Activated CD4-positive, alpha-beta memory T cell treated with anti-CD3 and anti-CD28 coated beads, Interleukin-2, amount 10 ng/mL, durations not matched to agents 7 days and 5 days (primary cell): Measurements from ENCODE around the gene BEX2. TPM values are rescaled to one million over a fixed set of nuclear protein-coding genes. Genes with fewer than 3 reads are reported as not detected.
"Not testable (repeated sequence)": the region's sequence is repeated elsewhere in the genome, so short reads cannot be mapped to it uniquely, and the experiment has no call there.

Experiments used
- CTCF ChIA-PET: fragments of 350-600 bp; sonication (Branson Sonifier 250); formaldehyde crosslinking; loops from one replicate; lab custom pipeline; 2021; ENCODE audit warnings: antibody characterized with exemption, inconsistent platforms; lab: Charles Lee
- POLR2A ChIA-PET: fragments of 350-600 bp; sonication (Branson Sonifier 250); formaldehyde crosslinking; loops from one replicate; lab custom pipeline; 2021; ENCODE audit warnings: antibody characterized with exemption; lab: Charles Lee
- DNase-seq: peaks from one replicate; pipeline ENCODE4 v3.0.0-alpha.2; 2020
- H3K27ac Mint-ChIP-seq: one replicate; pipeline ENCODE4 v1.8.0; 2021; ENCODE audit warnings: mild to moderate bottlenecking, mixed read lengths
- H3K27me3 Mint-ChIP-seq: one replicate; pipeline ENCODE4 v1.8.0; 2021; ENCODE audit warnings: mixed read lengths
- H3K36me3 Mint-ChIP-seq: one replicate; pipeline ENCODE4 v1.8.0; 2021; ENCODE audit warnings: low read depth, mixed read lengths
- H3K4me1 Mint-ChIP-seq: one replicate; pipeline ENCODE4 v1.8.0; 2021; ENCODE audit warnings: mixed read lengths
- H3K4me3 Mint-ChIP-seq: one replicate; pipeline ENCODE4 v1.8.0; 2021; ENCODE audit warnings: mild to moderate bottlenecking, mixed read lengths
- H3K9me3 Mint-ChIP-seq: one replicate; pipeline ENCODE4 v1.8.0; 2021; ENCODE audit warnings: mixed read lengths
- total RNA-seq, 2 experiments: library from RNA; stranded (reverse); gene quantifications; one replicate each; pipeline ENCODE4 v1.2.3, GENCODE V29; 2021

The BEX2 gene
- total RNA-seq, 2 experiments from 2014 or later = 8.1 to 9.3 TPM

DNA sequence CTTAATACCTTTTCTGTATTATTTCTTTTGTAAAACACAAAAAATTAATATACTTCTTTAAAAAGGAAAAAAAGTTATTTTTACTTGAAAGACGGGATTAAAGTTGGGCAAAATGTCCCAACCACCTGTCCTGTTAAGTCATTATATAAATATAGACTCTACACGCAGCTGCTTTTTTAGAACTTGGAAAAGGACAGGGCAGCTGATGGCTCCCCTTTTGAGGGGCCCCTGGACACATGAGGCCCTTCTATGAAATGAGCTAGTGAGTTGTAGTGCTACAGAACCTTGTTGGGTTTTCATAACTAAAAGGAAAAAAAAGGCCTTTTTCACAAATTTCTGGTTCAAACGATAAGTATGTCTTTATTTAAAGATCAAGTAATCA is 600 bp upstream of the BEX2 start:
- H3K4me1 Mint-ChIP-seq = peaks cover 4% of the 10 kb centered on the region
- no peak overlapping the region for H3K27ac Mint-ChIP-seq
- CTCF ChIA-PET = interaction anchor here (1.4 kb wide), 1 partner anchor 31 kb away, joined by 3 read pairs; no protein-coding TSS in a partner anchor
- no peak for DNase-seq
- H3K27me3 Mint-ChIP-seq = no peaks in the 10 kb centered on the region
- H3K36me3 Mint-ChIP-seq = no peaks in the 10 kb centered on the region
- no peaks in the 10 kb centered on the region for H3K9me3 Mint-ChIP-seq
- peak overlapping the region; percentile 65 for H3K4me3 Mint-ChIP-seq
- POLR2A ChIA-PET = interaction anchor here (0.8 kb wide), 1 partner anchor 153 kb away, joined by 3 read pairs; no protein-coding TSS in a partner anchor

DNA sequence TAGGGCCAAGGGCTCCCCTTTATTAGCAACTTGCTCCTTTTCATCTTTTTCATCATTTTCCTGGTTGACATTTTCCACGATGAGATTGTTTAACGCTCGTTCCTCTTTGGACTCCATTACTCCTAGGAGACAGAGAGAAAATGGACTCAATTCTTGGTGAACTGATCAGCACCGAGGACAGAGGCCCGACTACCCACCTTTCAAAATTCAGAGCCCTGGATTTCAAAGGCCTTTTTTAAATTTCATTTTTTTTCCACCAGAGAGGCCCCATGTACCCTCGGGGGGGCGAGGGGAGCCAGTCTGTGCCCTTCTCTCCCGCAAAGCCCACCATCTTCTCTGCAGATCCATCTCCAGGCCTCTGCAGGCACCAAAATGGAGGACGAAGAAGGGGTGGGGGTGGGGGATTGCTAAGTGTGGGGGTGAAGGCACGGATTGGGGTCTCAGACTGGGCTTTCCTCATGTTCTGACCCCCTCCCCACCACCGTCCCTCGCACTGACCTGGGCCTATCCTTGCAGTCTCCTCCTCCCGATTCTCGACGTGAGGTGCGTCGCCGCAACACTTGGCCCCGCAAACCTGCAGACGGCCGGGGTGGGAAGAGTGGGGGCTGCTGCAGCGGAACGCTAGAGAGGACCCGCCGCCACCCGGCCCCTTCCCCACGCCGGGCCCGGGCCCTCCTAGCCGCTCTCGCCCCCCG is 783 bp downstream of the BEX2 start:
- no peaks in the 10 kb centered on the region for H3K27me3 Mint-ChIP-seq
- CTCF ChIA-PET = no interaction called here
- no peaks in the 10 kb centered on the region for H3K9me3 Mint-ChIP-seq
- H3K4me3 Mint-ChIP-seq = peak overlapping the region; percentile 35
- no peaks in the 10 kb centered on the region for H3K36me3 Mint-ChIP-seq
- POLR2A ChIA-PET = no interaction called here
- DNase-seq = no peak
- H3K27ac Mint-ChIP-seq = no peak overlapping the region
- H3K4me1 Mint-ChIP-seq = peaks cover 4% of the 10 kb centered on the region

DNA sequence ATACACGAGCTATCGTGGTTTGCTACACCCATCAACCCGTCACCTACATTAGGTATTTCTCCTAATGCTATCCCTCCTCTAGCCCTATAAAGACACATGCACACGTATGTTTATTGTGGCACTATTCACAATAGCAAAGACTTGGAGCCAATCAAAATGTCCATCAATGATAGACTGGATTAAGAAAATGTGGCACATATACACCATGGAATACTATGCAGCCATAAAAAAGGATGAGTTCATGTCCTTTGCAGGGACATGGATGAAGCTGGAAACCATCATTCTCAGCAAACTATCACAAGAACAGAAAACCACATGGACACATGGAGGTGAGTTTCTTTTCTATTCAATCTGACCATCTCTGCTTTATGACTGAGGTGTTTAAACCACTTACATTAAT is 5.1 kb downstream of the BEX2 start:
- H3K27me3 Mint-ChIP-seq, DNase-seq, CTCF ChIA-PET, H3K4me3 Mint-ChIP-seq, H3K36me3 Mint-ChIP-seq, H3K9me3 Mint-ChIP-seq, H3K4me1 Mint-ChIP-seq, H3K27ac Mint-ChIP-seq, POLR2A ChIA-PET: not testable (repeated sequence)

DNA sequence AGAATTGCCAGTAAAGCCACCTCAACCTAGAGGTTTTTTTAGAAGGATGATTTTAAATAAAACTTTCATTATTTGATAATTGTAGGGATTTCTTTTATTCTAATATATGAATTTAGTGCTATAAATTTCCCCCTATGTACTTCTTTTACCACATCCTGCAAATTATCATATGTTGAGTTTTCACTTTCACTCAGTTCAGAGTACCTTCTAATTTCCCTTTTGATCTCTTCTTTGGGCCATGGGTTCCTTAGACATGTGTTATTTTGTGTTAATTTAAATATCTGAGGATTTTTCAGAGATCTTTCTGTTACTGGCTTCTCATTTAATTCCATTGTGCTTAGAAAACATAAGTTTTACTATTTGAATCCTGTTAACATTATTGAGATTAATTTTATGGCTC is 6.1 kb downstream of the BEX2 start:
- no peaks in the 10 kb centered on the region for H3K27me3 Mint-ChIP-seq
- H3K4me1 Mint-ChIP-seq = no peaks in the 10 kb centered on the region
- H3K36me3 Mint-ChIP-seq = no peaks in the 10 kb centered on the region
- no peak for DNase-seq
- POLR2A ChIA-PET = no interaction called here
- no peak overlapping the region for H3K27ac Mint-ChIP-seq
- H3K9me3 Mint-ChIP-seq = no peaks in the 10 kb centered on the region
- H3K4me3 Mint-ChIP-seq = no peak overlapping the region
- CTCF ChIA-PET = no interaction called here

DNA sequence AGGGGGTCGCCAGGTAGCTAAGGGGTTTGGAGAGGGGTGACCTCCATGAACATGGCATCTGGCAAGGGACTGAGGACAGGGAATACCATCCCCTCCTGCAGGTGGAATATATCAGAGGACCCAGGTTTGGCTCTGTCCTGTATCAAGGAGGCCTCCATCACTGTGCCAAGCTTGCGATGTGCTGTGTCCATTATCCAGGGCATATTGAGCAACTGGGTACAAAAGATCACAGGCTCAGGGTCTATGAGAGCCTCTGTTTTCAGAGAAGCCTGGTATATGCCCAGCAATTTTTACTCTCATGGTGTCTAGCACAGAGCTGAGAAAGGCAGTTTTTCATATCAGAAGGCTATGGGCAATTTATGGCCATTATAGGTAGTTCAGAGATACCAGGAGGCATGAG is 17.7 kb downstream of the BEX2 start:
- Mint-ChIP-seq H3K4me1 (no peaks in the 10 kb centered on the region), H3K27ac (no peak overlapping the region), H3K4me3 (no peak overlapping the region), H3K27me3 (peaks cover 6% of the 10 kb centered on the region), H3K36me3 (no peaks in the 10 kb centered on the region), H3K9me3 (no peaks in the 10 kb centered on the region)
- POLR2A ChIA-PET = no interaction called here
- CTCF ChIA-PET = no interaction called here
- DNase-seq = no peak

DNA sequence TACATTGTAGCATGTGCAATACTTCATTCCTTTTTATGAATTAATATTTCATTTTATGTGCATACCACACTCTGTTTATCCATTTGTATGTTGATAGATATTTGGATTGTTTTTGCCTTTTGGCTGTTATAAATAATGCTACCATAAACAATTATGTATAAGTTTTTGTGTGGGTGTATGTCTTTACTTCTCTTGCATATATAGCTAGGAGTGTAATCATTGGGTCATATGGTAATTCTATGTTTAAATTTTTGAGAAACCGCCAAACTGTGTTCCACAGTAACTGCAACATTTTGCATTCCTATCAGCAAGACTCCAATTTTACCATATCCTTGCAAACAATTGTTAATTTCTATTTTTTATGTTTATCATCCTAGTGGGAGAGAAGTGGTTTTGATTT is 31.2 kb downstream of the BEX2 start:
- Mint-ChIP-seq H3K27me3 (peaks cover 33% of the 10 kb centered on the region), H3K36me3 (no peaks in the 10 kb centered on the region), H3K4me3 (no peak overlapping the region), H3K4me1 (peaks cover 4% of the 10 kb centered on the region), H3K27ac (no peak overlapping the region), H3K9me3 (no peaks in the 10 kb centered on the region)
- no peak for DNase-seq
- ChIA-PET CTCF (no interaction called here), POLR2A (no interaction called here)

DNA sequence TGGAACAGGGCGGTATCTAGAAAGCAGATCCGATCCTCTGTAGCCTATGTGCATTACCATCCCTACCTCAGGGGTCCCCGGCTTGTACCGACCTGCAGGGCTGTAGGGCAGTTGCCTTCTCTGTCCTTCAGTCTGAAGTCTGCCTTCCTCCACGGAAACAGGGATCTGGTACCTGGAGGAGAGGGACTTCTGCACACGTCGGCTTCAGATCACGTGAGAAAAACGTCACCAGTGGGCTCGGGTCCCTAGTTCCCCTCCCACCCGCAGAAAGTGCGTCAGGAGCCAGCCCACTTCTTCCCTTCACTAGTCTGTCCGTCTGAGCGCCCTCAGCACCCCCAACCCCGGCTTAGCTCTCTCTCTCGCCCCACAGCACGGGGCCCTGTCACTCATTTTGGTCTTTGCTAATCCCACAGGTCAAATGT is 34.2 kb downstream of the BEX2 start, which contains the start of gene TCEAL5:
Gene TCEAL5 (minus strand): TSS at position 170 of the 422 bp plus-strand sequence. CDS start 2,187 bp downstream, outside the sequence.
- no peak for DNase-seq
- peaks cover 4% of the 10 kb centered on the region for H3K4me1 Mint-ChIP-seq
- CTCF ChIA-PET = no interaction called here
- no peaks in the 10 kb centered on the region for H3K36me3 Mint-ChIP-seq
- no peaks in the 10 kb centered on the region for H3K9me3 Mint-ChIP-seq
- peaks cover 40% of the 10 kb centered on the region for H3K27me3 Mint-ChIP-seq
- no peak within 1 kb of the TSS for H3K4me3 Mint-ChIP-seq
- H3K27ac Mint-ChIP-seq = no peak within 1 kb of the TSS
- POLR2A ChIA-PET = no interaction called here

DNA sequence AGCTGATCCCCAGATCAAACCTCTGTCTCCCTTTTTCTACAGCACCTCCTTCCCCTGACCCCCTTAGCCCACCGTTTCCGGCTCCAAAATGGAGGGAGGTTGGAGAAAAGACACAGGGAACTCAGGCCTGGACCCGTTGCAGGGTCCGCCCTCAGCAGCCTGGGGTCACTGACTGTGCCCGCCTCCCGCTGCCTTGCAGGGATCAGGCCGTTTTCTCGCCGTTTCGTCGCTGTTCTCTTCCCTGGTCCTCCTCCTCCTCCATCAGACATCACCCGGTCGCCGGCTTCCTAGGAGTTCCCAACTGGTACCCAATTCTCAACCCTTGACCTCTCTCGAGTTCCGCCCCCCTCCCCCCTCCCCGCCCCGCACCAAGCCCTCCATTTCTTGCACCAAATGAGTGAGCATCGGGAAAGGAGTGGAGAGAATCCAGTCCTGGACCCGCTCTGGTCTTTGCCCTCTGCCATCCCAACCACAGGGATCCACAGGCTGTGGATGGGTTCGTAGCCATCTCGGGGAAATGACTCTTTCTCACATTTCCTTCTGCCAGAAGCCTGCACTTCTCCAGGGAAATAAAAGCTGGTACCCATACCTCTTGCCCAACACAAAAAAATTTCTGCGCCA is 34.7 kb downstream of the BEX2 start:
- POLR2A ChIA-PET = no interaction called here
- no peaks in the 10 kb centered on the region for H3K9me3 Mint-ChIP-seq
- H3K27me3 Mint-ChIP-seq = peaks cover 40% of the 10 kb centered on the region
- no peaks in the 10 kb centered on the region for H3K36me3 Mint-ChIP-seq
- CTCF ChIA-PET = no interaction called here
- no peak for DNase-seq
- no peak overlapping the region for H3K27ac Mint-ChIP-seq
- peaks cover 4% of the 10 kb centered on the region for H3K4me1 Mint-ChIP-seq
- no peak overlapping the region for H3K4me3 Mint-ChIP-seq

DNA sequence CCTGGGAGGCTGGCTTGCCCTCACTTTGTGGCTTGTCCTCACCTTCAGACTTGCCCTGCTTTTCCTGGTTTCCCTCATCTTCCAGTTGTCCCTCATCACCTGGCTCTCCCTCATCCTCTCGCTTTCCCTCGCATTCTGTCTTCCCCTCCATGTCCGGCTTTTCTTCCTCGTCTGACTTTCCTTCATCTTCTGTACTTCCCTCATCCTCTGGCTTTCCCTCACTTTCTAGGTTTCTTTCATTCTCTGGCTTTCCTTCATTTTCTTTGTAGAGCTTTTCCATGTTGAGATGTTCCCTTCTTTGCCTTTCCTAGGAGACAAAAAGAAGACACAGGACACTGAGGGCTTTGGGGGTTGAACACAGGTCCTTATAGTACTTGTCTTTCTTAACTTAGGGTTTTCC is 36.5 kb downstream of the BEX2 start:
- POLR2A ChIA-PET = no interaction called here
- CTCF ChIA-PET = no interaction called here
- no peaks in the 10 kb centered on the region for H3K36me3 Mint-ChIP-seq
- H3K27ac Mint-ChIP-seq = no peak overlapping the region
- peaks cover 39% of the 10 kb centered on the region for H3K27me3 Mint-ChIP-seq
- no peaks in the 10 kb centered on the region for H3K9me3 Mint-ChIP-seq
- H3K4me1 Mint-ChIP-seq = peaks cover 4% of the 10 kb centered on the region
- H3K4me3 Mint-ChIP-seq = no peak overlapping the region
- no peak for DNase-seq

Other genes with a start within 250 kb of the BEX2 start
- not detected for gene BEX1, start 246.8 kb downstream of the BEX2 start, total RNA-seq
- gene NXF3, start 217.8 kb downstream of the BEX2 start, total RNA-seq = not detected
- 10 to 100 TPM; 10.5 to 12.2 TPM for gene BEX4, start 95.9 kb downstream of the BEX2 start, total RNA-seq
- 10 to 100 TPM; 41.9 to 42.6 TPM for gene TCEAL8, start 55.8 kb downstream of the BEX2 start, total RNA-seq
- gene TCEAL5, start 34.2 kb downstream of the BEX2 start, total RNA-seq = not detected
- not detected for gene TCEAL7, start 19.2 kb upstream of the BEX2 start, total RNA-seq
- gene TCEAL9, start 45.5 kb upstream of the BEX2 start, total RNA-seq = 1 to 10 TPM in 1 of 2 experiments, under 1 TPM in 1; 0.50 to 1.0 TPM
- gene BEX3, start 65.5 kb upstream of the BEX2 start, total RNA-seq = 10 to 100 TPM; 18.6 to 20.0 TPM
- gene RAB40A, start 208.5 kb upstream of the BEX2 start, total RNA-seq = under 1 TPM in 1 of 2 experiments, not detected in 1; 0.10 TPM